SKM-1 treated with dmso at 0.1 percent for 144 hours (cell line): ENCODE data around the gene PAIP2B.

Experiments used
- DNase-seq: peaks from one replicate; lab custom pipeline; 2025; ENCODE audit not compliant: unreplicated experiment; lab: John Stamatoyannopoulos, UW

PAIP2B gene

DNA sequence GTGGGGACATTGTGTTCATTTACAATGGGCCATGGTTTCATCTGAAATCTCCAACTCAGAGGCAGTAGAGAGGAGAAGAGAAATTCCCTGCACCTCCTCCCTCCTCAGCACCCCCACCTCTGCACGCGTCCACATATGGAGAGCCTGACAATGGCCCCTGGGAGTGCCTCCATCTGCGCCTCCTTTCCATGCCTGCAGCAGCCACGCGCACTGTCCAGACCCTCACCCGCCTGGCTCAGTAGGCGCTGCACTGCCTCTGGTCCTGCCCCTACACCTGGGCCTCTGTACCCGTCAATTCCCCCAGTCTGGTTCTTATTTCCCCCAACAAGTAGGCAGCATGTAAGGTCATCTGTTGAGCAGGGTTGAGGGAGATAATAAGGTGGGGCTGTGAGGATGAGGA is 72.6 kb downstream of the PAIP2B start:
- DNase-seq, result no peak

DNA sequence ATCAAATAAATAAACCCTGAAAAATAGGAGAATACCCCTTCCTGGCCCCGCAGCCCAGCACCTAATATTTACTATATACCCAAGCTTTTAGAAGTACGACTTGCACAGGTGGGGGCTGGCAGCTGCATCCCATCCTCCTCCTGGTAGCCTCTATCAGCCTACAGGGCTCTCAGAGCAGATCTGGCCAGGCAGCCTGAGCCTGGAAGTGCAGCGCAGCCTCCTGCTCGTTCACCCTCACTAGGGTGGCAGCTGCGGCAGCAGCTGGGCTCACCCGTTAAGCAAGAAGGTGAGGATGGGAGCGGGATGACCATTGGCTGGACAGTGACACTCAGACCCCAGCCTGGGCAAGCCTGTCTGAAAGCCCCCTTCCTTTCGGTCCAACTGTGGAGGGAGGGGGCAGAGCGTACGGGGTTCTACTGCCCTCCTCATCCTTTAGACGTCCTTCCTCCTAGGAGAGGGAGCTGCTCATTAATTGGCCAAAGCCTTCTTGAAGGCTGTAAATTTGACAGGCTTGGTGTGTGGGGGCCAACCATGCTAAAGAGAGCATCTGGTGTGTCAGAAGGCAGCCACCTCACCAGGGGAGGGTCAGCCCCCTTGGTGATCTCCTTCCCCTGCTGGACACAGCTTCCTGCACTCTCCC is 73.2 kb downstream of the PAIP2B start:
- no peak for DNase-seq

DNA sequence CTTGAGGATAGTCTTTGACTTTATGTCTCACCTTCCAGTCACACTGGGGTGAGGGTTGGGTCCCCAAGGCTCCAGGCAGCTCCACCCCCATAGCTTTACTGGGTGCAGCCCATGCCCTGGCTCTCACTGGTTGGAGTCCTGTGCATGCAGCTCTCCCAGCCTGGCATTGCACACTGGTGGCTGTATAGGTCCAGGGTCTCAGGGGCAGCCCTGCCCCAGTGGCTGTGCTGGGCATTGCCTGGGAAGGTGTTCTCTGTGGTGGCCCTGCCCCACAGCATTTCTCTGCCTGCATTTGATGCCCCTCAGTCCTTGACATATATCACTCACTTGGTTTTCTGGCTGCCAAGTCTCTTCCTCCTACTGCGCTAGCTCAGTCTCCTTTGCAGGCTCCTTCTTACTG is 75.3 kb downstream of the PAIP2B start:
- no peak for DNase-seq

DNA sequence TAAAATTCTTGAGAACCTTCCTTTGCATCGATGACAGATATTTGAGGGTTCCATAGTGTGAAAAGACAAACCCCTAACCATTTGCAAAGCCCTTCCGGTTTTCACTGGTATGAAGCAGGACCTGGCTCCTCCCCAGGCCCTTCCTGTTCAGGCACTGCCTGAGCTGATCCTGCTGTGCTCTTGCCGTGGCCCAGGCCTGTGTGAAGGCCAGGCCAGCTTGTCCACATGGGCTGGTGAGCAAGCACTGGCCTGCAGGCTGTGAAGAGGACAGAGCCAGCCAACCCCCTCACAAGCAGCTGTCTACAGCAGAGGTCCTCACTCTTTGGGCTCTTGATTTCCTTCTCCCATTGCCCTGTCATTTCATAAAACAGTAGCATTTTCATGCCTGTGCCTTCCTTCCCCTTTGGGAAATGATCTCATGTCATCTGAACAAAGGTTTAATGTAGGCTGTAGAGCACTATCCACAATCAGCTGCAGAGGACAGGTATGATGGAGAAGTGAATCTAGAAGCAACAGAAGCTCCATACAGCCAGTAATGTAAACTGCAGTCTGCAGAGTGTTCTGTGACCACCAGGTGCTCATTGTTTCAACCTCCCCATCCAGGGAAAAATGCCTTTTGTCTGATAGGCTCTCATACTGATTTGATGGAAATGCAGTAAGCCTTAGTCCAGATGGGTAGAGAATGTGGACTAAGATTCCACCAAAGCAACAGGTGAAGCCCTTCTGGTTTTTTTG is 76.7 kb downstream of the PAIP2B start:
- DNase-seq, result no peak

DNA sequence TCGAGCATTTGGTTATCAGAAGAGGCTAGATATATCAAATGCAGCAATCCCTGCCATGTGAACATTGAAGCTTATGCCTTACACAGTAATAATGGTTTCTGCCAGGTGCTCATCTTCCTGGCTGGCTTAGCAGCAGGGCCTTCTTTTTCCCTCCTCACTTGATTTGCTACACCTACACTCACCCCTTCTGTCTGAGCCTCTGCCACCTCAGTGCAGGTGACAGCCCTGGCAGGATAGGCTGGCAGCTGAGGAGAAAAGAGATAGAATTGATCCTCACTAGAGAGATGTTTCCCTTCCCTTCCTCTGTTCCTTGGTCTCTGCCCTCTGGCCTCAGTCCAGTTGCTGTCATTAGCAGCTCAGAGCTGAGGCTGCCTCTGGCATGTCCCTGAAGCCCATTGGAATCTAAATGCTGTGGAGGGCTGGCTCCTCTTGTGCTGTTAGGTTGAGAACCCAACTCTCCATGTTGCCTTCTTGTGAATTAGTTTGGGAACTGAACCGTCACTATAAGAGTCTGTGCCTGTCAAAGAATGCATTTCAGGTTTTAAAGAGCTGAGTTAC is 78.3 kb downstream of the PAIP2B start:
- DNase-seq, result no peak

DNA sequence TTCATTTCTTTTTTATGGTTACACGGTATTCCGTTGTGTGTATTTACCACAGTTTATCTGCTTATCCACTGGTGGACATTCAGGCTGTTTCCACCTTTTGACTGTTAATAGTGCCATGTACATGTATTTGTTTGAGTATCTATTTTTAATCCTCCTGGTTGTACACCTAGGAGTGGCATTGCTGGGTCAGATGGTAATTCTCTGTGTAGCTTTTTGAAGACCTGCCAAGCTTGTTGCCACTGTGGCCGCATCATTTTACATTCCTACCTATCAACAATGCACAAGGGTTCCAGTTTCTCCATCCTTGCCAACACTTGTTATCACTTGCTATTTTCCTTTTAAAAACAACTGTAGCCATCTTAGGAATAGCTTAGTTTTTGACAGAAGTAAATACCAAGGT is 83.1 kb downstream of the PAIP2B start:
- no peak for DNase-seq

DNA sequence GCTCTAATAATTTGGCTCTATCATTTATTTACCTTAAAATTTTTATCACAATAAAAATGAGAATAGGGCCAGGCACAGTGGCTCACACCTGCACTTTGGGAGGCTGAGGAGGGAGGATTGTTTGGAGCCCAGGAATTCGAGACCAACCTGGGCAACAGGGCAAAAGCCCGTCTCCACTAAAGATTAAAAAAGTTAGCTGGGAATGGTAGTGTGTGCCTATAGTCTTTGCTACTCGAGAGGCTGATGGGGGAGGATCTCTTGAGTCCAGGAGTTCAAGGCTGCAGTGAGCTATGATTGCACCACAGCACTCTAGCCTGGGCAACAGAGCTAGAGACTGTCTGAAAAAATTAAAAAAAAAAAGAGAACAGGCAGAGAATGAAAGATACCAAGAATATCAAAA is 90.7 kb downstream of the PAIP2B start:
- no peak for DNase-seq

DNA sequence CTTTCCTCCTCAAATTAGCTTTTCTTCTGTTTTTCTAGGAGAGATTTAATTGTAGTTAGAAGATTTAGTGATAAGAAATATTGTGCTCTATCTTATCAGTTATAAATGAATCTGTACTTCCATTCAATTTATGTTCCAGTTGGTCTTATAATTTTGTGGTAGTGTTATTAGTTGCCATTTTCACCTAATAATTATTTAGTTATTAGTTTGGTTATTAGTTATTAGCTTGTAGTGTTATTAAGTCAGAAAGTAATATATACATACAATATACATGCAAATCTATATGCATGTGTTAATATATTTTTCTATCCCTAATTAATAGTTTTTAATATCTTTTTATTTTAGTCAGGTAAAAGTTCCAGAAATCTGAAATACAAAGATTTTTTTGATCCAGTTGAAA is 93.3 kb downstream of the PAIP2B start:
- DNase-seq, result no peak
